Esophagus squamous epithelium (tissue), 4 donors: ENCODE data around the gene ITSN1.

Experiments used
- CTCF ChIP-seq, 6 experiments: fragments of 450-650 bp in 4 of 6; fragments of 200-600 bp in 2 of 6; sonication (generic) in 2 of 6; IDR thresholded peaks; one replicate each; pipeline ENCODE4 v1.5.1; 2016 to 2019; ENCODE audit warnings: antibody characterized with exemption in 6 of 6, mild to moderate bottlenecking in 4 of 6, moderate library complexity in 4 of 6
- POLR2A ChIP-seq, 4 donors: fragments of 450-650 bp; IDR thresholded peaks; one replicate each; pipeline ENCODE4 v1.6.1; 2017; ENCODE audit warnings: antibody characterized with exemption in 4 of 4, mild to moderate bottlenecking in 4 of 4, moderate library complexity in 3 of 4

- TF ChIP-seq CTCF (IDR thresholded peaks at IDR 0.05) (no peak), POLR2A (IDR thresholded peaks at IDR 0.05) (no peak)
Measured at GRCh38 chr21:33767236-33767635, 124.9 kb downstream of the ITSN1 start.
